Urothelium cell line (cell line): ENCODE data around the gene ANXA6.

Experiments used
- DNase-seq: peaks from one replicate; pipeline ENCODE4 v3.0.0; 2011; ENCODE audit warnings: low spot score, mixed read lengths
- FAIRE-seq: peaks from 2 replicates; lab custom pipeline; 2011; peaks lifted over from hg19 to GRCh38; lab: Jason Lieb, UNC

ANXA6 gene

DNA sequence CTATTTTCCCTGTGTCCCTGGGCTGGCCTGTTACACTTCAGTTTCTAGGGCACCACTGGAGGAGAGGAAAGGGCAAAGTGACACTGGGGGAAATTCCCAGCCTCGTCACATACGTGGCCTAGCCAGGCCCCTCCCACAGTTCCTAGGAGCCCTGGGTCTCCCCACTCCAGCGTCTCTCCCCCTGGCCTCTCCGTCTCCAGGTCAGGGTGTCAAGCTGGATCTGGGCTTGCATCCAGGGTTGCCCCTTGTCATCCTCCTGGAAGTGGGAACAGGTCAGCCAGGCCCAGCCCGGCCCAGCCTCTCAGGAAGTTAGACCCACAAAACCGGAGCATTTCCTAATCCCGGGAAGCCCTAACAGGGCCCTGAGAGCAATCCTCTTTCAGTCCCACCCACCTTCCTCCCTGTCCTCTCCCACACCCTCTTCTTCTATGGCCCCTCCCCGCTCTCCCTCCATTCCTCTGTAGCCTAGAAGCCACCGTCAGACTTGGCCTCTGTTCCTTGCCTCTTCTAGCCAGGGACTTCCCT lies 72.0 kb downstream of the ANXA6 start:
- FAIRE-seq (no peak), DNase-seq (no peak)

DNA sequence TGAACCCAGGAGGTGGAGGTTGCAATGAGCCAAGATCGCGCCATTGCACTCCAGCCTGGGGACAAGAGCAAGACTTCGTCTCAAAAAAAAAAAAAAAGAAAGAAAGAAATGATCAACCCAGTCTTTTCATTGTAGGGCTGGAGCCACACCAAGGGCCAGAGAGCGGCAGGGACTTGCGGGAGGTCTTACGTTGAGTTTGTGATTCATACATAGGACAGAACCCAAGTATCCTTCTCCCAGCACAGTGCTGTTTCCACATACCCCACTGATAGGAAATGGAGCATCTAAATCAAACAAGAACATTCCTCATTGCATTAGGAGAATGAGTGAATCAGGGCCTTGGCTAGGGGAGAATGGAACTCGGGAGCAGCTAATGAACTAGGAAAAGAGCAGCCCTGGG lies 73.2 kb downstream of the ANXA6 start:
- FAIRE-seq, result no peak
- DNase-seq, result no peak

DNA sequence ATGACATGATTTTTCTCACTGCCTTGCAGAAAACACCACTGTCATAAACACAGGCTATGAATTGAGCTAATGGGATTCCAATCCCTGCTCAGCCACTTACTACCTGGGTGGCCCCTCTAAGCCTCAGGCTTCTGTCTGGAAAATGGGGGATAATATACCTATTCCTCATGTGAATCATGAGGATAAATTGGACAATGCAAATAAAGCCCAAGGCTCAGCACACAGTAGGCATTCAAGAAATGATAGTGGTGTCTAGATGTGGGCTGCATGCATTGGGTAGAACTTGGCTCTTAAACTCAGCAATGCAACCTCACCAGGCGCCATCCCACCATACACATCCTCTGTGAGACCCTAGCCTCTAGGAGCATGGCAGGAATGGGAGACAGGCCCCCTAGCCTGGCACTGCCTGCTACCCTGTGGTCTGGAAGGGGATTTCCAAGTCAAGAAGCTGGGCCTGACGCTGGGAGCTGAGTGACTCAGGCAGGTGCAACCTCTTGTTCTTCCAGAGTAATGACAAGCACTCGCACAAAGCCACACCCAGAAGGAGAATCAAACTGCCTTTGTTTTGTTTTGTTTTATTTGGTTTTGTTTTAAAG lies 74.4 kb downstream of the ANXA6 start:
- DNase-seq, result peak; percentile 42
- FAIRE-seq, result peak; percentile 5

DNA sequence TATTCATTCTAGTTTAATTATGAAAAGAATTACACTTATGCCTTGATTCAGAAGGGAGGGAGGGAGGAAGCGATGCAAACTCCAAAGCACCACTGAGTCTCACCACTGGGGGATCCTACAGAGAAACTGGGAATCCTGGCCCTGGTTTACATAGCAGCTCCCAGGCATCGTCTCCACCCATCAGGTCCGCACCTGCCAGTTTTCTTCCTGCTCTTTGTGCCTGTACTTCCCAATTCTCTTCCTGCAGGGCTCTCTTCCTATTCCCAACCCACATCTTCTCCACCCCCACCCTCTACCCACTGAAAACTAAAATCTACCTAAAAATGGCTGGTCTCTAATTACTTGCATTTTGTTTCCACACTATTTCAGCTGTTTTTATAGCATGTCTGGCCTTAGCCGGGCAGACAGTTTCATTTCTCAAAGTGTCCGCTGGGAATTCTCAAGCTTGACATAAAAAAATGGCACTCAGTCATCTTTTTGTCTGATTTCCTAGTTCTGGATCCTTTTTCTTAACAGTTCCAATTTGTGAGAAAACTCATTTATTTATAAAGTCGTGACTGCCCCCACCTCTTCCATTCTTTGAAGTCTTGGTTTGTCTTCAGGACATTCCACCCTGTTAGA lies 75.2 kb downstream of the ANXA6 start:
- FAIRE-seq, result no peak
- peak; percentile 49 for DNase-seq

DNA sequence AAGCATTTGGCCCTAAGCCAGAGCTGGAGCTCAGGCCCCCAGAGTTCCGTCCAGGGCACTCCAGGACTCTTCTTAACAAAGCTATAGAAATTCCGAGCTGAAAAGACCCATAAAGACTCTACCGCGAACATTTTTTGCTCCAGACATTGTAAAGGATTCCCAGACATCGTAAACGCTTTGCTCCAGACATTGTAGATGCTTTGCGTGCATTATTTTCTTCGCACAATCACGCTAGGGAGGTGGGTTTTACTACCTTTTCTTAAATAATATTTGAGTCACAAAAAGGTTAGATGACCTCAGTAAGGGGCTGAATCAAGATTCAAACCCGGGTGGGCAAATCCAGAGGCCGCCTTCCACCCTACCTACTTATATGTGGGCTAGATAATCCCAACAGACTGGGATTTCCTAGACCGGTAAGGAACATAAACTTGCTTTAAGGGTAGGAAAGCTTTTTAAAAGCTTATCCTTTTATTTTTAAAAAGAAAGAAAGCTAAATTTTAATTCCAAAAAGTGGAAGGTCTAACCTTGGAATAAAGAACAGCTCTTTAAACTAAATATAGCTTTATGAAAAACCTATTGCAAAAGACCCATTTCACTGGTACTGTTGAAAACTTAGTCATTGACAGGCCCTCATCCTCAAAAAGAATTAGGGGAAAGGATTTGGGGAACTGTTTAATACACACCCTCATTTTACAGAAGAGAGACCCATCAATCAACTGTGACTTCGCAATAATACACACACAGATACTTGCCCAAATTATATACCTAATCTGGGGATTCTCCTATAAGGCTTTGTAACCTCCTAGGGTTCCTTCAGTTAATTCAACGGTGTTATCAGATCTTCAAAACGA lies 75.9 kb downstream of the ANXA6 start:
- DNase-seq, result no peak
- no peak for FAIRE-seq

DNA sequence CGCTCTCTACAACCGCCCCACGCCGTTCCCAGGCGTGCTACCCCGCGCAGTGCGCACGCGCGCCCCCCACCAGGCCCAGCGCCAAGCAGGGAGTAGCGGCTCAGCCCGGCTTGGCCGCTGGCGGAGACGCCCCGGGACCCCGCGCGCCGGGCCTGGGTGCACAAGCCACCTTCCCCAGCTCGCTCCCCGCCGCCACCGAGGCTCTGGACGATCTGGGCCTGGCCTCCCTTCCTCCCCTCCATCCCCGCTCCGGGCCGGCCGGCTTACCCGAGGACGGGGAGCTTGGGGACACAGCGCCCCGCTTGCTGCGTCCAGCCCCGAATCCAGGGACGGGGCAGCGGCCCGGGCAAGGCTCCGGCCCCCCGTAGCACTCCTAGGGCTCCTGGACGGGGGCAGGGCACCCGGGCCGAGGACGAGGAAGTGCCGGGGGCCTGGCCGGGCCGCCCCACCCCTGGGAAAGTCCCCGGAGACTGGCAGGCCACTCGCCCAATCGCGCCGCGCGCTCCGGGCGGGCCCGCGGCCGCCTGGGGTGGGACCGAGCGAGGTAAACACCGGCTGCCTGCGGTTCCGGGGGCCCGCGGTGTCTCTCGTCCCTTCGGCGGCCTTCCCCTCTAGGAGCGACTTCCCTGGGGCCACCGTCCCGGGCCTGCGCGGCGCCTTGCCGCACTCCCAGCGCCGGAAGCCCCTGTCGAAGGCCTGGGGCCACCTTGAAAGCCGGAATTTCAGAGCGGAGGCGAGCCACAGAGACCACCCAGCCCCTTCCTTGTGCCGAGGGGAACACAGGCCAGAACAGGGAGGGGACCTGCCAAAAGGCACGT lies 76.8 kb downstream of the ANXA6 start, which contains the start of gene TNIP1:
Gene TNIP1, minus strand, starts transcription at position 422 of the 818 bp plus-strand sequence. CDS start 15,939 bp downstream, outside the sequence.
- DNase-seq (peak; percentile 98), FAIRE-seq (no peak)

DNA sequence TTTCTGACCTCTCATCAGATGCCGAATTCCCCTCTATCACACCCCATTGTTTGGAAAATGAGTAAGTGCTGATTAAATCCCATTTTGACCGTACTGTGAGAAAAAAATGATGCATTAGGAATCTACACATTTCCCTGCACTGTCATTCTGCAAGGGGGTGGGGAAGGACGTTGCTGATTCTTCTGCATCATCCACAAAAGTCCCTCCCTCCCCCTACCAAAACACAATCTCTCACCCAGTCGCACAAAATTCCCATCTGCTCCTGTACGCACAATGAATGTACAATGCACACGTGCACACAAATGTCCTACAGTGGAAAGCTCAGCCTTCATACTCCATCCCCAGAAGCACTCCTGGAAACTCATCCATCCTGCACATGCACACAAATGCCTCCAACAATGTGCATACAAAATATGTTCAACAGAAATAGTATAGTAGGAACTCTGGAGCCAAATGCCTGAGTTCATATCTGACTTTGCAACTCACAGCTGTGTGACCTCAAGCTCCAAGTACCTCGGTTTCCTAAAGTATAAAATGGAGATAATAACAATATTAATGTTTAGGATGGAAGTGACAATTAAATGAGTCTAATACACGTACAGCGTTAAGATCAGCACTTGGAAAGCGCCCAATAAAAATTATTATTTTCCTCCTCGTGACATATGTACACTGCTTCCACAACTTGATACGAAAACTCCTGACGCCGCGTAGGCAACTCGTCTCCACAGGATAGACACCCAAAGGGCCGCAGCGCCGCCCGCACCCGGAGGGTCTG lies 77.6 kb downstream of the ANXA6 start:
- DNase-seq (peak; percentile 30), FAIRE-seq (no peak)

DNA sequence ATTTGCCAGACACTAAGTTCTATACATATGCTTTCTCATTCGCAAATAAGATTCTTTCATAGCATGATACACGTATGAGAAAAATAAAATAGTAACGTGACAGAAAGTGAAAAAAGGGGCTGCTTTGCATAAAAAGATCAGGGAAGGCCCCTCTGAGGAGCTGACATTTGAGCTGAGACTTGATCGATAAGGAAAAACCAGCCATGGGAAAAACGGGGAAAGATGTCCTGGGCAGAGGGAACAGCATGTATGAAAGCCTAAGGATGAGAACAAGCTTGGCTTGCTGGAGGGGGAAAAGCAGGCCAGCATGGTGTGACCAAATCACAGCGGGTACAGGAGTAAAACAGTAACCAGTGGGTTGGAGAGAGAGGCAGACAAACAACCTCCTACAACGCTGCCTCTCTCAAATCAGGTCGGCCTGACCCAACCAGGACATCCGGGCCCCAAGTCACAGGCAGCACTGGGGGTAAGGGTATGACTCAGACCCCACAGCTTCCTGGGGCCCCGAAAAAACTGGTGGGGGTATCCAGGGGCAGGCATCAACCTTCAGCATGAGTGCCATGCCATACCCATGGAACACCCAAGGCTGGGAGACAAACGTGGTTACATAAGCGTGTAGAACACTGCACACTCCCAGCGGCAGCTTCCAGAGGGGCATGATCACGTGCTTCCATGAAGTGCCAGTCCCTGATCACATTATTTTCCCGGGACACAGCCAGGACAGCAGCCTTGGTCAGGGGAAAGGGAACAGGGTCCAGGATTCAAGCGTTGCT lies 78.9 kb downstream of the ANXA6 start:
- FAIRE-seq (no peak), DNase-seq (no peak)

DNA sequence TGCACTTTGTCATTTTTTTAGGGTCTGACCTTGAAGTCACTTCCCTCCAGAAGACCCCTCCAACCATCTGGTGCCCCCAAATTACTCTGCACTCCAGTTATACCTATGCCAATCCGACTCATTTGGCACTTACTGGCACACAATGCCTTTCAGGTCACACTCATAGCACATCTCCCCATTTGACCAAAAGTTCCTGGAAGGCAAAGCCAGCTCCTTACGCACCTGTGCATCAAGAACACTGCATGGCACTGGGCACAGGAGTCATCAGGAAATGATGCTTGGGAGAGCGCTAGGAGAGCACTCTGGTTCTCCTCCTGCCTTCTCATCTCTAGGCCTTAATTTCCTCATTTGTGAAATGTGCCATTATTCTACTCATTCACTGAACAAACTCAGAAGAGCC lies 79.6 kb downstream of the ANXA6 start:
- no peak for DNase-seq
- no peak for FAIRE-seq

DNA sequence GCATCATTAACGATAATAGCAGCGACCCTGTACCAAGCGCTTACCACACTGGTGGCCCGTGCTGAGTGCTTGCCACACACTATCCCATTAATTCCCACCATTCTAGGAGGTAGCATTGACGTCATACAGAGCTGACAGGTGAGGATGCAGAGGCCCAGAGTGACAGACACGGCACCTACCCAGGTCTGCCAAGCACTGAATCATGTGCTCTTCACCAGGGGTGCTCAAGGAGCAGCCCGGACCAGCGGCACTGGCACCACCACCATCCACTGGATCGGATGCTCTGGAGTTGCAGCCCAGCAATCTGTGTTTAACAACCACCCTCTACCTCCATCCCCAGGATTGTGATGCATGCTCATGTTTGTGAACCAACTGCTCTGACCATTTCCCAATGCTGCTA lies 80.2 kb downstream of the ANXA6 start:
- no peak for FAIRE-seq

DNA sequence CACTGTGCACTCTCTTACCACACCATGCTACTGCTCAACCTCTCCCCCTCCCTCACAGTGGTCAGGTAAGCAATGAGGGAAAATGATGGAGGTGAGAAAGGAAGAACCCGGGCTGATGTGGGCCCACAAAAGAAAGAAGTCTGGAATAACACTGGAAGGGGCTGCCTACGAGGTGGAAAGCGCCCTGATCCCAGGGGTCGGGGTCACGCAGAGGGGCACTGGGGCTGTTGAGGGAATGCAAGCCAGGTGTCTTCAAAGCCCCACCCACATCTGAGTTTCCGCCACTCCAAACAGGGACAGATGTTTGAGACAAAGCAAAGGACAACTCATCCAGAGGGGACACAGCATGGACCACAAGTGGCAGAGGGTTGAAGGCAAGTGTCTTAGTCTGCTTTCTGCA lies 81.0 kb downstream of the ANXA6 start:
- FAIRE-seq (no peak), DNase-seq (no peak)

More for the DNA sequence above, 80.2 kb downstream of the ANXA6 start:
- DNase-seq, result no peak

DNA sequence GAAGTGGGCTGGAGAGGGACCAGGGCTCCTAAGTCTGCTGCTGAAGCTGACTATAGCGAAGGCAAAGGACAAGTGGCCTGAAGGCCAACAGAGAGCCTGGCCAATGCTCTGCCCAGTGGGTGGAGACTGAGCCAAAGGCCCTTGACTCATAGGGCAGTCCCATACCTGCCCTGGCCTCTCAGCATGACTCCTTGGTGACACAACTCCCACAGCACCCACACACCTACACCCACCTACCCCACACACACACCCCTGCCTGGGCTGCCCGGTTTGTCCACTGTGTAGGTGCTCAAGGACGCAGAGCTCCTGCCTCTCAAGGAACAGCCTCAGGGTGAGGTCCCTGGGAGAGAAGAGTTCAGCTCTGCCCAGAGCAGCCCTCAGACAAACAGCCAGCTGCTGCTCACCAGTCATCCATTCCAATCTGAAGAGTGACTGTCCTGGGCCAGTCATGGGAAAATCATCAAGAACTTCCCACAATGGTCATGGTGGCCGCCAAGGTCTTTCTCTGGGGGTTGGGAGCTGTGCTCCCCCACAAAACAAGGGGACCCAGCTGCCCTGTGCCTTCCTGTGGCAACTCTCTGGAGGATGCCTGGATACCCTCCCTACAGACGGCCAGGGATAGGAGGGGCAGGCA lies 81.8 kb downstream of the ANXA6 start:
- no peak for DNase-seq
- FAIRE-seq, result no peak

DNA sequence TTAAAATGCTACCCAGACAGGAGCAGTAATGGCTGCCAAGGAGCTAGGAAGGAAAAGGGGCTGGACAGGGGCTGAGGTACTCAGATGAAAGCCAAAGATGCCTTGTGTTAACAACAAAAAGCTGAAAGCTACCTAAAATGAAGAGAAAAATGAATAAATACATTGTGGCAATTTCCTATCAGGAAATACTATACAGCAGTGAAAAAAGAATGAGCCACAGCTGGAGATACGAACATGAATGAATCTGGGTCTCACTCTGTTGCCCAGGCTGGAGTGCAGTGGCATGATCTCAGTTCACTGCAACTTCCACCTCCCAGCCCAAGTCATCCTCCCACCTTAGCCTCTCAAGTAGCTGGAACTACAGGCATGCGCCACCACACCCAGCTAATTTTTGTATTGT lies 83.0 kb downstream of the ANXA6 start:
- no peak for FAIRE-seq
- DNase-seq, result no peak

DNA sequence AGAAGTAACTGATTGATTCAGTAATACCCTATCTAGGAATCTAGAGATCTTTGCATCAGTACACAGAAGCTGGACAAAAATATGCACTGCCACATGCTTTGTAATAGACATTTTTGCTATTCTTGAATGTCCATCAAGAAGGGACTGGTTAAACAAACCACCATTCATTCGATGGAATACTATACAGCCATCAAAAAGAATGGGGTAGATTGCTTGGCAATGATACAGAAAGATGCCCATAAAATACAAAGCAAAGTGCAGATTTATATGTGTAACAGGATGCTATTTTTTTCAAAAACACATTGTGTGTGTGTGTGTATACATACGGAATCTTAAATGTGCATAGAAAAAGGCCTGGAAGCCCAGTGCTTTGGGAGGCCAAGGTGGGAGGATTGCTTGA lies 84.3 kb downstream of the ANXA6 start:
- FAIRE-seq, result no peak
- no peak for DNase-seq

DNA sequence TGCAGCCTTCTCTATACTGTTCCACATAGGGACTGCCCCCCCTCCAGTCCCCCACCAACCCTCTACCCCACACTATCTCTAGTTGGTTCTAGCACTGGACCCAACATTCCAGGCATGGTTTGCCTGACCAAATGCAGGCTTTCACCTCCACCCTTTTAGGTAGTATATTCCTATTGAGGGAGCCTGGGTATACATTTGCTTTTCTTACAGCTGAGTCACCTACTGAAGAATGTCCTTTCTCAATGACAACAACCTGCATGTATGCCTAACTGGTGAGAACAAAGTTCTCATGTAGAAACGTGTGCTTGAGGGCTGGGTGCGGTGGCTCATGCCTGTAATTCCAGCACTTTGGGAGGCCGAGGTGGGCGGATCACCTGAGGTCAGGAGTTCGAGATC lies 85.0 kb downstream of the ANXA6 start:
- DNase-seq (peak; percentile 66), FAIRE-seq (peak; percentile 46)

DNA sequence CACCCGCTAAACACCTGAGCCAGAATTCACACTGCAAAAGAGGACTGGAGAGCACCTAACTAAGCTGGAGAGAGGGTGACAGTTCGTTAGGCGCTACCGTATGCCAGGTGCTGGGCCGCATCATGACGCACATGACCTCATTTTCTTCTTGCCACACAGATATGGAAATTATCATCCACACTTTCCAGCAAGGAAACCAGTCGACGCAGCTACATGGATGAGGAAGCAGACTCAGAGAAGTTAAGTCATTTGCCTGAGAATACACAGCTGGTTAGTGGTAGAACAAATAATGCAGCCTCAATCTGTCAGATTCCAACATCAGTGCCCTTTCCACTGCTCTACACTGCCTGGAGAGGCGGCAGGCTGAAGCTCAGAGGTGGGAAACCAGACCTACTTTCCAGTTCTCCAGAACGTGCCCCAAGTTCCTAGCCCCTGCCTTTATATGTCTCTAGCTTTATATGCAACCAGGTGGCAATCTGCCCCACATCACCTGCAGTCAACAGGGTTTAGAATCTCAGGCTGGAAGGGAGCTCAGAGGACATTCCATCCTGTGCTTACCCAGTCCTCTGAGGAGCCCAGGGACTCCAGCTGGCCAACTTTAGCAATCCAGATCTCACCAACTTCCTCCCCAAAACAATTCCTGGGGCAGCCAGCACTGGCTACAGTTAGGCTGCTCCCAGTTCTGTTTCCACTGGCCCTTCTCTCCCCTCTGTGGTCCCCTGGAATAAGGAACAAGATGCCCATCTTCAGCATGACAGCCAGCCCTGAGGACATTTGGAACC lies 85.5 kb downstream of the ANXA6 start:
- no peak for FAIRE-seq
- no peak for DNase-seq

DNA sequence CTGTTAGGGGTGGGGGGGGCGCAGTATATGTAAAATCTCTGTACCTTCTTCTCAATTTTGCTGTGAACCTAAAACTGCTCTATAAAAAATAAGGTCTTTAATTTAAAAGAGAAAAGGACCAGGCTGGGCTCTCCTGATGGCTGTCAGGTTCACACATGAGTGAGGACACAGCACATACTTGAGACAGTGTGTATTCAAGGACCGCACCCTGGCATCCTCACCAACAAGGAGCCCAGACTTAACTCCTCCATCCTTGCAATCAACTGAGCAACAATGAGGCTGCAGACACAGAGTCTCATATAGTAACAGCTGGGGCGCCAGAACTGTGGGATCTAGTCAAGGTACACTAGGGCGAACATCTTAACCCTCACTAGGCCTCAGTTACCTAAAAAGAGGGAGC lies 86.6 kb downstream of the ANXA6 start:
- no peak for FAIRE-seq
- no peak for DNase-seq

DNA sequence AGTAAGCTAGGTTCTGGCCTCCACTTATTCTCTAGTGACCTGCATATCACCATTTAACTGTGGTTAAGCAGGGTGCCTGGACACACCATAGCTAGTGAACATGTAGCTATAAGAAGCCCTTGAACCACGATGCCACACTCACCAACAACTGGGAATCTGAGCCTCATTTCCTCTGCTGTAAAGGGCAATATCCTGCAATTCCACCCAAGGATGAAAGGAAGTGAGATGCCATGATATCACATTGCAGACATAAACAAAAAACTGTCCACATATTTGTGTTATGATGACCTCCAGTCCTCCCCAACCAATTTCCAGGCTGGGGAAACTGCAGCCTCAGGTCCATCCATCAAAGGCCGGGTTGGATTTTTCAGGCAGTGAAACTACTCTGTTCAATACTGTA lies 87.1 kb downstream of the ANXA6 start:
- DNase-seq (no peak), FAIRE-seq (no peak)
